GM18508 (cell line): ENCODE data around the gene PLEKHN1.

Experiments used
- ATAC-seq: cut with Tn5 transposase; IDR thresholded peaks from one replicate; pipeline ENCODE4 v1.9.1; 2021; ENCODE audit warnings: moderate number of reproducible peaks; ENCODE audit not compliant: insufficient read depth, unreplicated experiment

Gene PLEKHN1

DNA sequence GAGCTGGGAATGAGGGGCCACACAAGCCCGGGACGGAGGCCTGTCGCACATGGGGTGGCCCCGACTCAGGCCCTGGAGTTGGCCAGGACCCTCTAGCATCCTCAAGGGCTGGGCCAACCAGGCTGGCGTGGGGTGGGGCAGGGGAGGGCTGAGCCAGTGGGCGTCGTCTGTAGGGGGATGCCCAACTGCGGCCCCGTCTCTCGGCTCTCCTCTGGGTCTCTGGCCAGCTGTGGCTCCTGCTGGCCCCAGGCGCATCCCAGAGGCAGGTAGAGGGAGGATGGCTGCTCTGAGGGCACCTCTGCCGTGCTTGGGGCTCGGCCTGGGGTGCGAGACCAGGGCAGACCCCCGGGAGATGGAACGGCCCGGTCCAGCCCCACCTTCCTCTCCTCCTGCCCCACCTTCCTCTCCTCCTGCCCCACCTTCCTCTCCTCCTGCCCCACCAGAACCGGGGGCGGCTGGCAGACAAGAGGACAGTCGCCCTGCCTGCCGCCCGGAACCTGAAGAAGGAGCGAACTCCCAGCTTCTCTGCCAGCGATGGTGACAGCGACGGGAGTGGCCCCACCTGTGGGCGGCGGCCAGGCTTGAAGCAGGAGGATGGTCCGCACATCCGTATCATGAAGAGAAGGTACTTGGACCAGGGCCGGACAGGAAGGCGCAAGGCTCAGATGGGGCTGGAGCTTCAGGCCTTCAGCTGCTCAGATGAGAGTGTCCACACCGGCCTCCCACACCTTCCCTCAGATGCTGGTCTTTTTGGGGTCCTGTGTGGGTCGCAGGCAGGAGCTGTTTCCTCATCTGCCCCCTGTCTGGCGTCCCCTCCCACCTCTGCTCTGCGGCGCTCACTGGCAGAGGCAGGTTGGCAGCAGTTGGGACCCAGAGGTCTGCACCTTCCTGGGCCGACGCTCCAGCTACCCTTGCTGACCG, 36.3 kb upstream of the PLEKHN1 start:
- no peak for ATAC-seq

DNA sequence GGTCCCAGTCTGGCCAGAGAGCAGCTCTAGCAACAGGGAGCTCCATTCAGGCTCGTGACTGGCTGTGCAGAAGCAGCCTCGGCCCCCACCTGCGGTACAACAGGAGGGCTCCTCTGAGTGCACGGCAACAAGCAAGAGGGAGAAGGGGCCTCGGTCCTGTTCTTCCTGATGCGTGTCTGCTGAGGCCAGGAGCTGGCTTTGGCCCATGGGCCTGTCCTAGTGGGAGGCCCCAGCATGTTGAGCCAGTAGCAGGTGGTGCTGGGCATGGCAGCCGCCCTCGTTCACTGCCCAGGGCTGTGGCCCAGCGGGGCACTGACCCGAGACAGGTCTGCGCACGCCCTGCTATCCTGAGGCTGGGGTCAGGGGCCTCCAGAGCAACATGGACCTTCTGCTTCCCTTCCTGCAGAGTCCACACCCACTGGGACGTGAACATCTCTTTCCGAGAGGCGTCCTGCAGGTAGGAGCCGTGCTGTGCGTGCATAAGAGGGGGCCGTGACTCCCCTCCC, 35.6 kb upstream of the PLEKHN1 start:
- ATAC-seq: no peak

DNA sequence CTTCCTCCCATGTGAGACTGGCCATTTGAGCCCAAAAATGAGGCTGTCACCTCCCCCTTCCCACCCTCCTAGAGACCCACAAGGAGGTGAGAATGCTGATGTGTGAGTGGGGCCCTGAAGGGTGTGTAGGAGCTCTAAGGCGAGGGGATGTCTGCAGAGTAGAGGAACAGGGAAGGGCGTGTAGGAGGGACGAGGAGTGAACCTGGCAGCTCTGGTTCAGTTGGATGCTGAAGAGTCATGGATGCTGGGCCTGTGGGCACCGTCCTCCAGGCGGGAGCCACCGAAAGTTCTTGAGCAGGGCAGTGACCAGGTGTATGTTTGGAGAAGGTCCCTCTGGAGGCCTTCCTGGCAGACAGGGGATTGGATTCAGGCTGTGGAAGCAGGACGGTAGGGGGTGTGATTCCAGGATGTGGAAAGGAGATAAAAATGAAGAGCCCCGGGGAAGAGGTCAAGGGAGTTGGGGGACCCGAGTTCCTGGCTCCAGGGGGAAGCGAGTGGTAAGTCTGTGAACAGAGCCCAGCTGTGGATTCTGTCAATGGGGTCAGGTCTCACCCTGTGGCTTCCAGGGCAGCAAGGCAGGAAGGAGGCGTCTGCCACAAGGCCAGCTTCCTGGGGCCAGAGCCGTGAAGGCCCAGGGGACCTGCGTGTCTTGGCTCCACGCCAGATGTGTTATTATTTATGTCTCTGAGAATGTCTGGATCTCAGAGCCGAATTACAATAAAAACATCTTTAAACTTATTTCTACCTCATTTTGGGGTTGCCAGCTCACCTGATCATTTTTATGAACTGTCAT, 34.7 kb upstream of the PLEKHN1 start:
- ATAC-seq: no peak

DNA sequence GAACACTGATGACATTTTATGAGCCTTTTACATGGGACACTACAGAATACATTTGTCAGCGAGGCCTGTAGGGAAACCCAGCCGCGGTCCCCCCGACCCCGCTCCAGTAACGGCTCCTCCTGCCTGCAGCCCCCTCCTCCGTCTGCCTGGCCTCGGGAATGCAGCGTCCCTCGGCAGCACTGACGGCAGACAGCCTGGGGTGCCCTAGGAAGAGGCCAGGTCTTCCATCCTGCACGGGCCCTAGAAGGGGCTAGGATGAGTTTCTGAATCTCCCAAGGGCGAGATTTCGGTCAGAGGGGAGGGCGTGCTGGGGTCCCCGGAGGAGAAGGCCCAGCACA, 34.1 kb upstream of the PLEKHN1 start:
- no peak for ATAC-seq

GRCh38 chr1:932776-933602, 33.3 kb upstream of the PLEKHN1 start:
- no peak for ATAC-seq

DNA sequence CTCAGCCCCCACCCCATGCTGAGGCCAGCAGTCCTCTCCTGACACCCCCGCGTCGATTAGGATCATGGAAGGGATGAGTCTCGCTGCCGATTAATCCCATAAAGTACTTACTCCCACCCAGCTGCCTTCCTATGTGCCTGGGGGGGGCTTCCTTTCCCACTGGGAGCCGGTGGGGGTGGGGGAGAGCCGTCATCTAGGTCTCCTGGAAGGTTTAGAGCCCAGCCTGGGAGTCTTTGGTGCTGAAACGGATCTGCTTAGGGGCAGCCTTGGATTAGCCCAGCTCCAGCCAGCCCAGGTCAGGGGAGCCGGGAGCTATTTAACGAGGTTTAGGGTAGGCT, 32.7 kb upstream of the PLEKHN1 start:
- no peak for ATAC-seq

- no peak for ATAC-seq
Observed at GRCh38 chr1:934991-935750, 31.1 kb upstream of the PLEKHN1 start.

DNA sequence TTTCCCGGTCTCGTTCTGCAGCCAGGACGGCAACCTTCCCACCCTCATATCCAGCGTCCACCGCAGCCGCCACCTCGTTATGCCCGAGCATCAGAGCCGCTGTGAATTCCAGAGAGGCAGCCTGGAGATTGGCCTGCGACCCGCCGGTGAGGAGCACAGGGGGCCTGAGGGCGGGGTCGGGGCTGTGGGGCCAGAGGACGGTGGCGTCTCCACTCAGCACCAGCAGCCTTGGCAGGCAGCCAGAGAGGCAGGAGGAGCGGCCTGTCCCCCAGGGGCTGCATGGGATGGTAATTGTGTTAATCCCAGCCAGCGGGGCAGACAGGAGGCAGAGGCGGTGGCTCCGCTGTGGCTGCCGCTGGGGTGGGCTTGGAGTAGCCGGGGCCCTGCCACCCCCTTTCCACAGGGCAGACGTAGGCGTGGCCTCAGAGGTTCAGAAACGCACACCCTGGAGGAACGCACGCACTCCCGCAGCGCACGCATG, 30.5 kb upstream of the PLEKHN1 start:
- no peak for ATAC-seq

DNA sequence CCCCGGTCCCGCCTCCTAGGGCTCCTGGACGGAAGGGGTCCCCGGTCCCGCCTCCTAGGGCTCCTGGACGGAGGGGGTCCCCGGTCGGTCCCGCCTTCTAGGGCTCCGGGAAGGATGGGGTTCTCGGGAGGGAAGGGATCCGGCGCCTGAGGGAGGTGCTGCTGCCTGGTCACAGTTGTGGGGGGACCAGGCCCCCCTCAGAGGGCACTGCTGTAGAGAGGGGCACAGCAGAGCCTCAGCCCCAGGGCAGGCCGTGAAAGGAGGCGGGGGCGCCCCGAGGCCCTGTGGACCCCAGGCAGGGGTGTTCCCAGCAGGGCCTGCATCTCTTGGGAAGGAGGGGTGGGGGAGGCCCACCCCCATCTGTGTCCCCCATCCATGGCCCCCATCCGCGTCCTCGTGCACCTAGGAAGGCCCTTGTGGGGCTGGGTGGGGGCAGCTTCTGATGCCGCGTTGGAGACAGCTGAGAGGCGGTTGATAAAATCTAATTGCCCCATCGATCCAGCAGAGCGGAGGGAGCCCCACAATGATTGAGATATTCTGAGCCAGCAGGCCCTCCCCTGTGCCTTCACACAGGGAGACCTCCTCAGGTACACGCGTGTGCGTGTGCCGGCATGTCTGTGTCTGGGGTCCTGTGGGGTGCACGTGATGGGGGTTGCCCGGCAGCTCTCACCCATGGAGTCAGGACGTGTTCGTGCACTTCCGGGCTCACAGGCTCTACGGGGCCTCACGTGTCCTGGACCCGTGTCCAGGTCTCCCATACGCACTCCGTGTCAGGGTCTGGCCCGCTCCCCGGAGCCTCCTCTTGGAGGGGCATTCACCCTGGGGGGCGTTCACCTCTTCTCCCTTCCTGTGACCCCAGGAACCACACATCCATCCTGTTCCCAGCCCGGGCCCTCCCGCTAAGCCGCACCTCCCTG, 29.7 kb upstream of the PLEKHN1 start:
- ATAC-seq: no peak

DNA sequence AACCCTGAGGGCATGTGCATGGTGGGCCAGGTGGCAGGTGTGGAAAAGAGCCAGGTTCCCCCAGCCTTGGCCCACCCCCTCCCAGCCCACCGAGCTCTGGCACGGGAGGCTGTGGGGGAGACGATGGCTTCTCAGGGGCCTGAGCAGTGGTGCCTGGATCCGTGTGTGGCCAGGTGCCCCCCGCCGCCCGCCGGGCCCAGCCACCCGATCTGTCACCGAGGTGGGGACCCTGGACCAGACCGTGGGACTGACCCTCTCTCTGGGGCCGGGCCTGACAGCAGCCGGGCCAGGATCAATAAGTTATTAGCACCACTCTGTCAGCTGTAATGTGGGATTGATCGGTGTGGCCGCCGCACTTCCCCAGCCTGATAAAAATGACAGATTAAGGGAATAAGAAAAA, 28.8 kb upstream of the PLEKHN1 start:
- ATAC-seq: no peak

DNA sequence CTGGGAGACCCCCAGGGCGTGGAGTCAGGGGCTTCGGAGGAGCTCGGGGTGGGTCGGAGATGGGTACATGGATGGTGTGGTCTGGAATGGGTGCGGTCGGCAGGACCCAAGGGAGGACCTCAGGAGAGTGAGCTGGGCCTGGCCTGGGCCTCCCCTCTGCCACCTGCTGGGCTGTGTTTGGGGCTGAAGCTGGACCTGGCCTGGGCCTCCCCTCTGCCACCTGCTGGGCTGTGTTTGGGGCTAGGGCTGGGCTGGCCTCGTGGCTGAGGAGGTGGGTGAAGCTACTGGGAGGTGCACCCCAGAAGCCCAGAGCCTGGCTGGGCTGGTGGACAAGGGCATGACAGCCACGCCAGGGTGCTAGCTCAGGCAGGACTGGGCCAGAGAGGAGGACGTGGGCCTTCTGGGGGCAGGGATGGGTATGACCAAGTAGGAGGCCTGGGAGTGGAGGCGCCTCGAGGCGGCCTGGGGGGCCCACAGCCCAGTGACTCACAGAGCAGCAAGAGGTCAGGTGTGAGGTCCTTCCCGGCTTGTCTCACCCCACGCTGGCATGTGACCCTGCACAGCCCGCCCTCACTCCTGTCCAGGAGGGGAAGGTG, 28.1 kb upstream of the PLEKHN1 start:
- no peak for ATAC-seq

DNA sequence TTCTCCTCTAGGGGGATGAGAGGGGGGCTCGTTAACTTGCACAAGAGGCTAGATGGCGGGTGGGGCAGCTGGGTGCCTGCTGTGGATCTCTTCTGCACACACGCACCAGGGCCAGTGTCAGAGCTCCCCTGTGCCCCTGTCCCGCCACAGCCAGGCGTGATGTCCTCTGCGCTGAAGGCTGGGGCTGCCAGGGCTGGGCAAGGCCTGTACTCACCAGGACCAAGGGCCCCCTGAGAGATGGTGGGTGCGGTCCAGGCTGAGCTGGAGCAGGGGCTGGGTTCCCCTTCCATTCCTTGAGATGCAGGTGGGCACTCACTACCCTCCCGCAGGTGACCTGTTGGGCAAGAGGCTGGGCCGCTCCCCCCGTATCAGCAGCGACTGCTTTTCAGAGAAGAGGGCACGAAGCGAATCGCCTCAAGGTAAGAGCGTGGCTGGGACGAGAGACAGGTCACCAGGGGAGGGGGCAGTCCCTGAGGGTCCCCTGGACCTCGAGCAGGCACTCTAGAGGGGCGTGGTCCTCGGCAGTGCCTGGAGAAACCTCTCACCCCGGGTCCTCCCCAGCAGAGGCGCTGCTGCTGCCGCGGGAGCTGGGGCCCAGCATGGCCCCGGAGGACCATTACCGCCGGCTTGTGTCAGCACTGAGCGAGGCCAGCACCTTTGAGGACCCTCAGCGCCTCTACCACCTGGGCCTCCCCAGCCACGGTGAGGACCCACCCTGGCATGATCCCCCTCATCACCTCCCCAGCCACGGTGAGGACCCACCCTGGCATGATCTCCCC, 27.4 kb upstream of the PLEKHN1 start:
- ATAC-seq: no peak

DNA sequence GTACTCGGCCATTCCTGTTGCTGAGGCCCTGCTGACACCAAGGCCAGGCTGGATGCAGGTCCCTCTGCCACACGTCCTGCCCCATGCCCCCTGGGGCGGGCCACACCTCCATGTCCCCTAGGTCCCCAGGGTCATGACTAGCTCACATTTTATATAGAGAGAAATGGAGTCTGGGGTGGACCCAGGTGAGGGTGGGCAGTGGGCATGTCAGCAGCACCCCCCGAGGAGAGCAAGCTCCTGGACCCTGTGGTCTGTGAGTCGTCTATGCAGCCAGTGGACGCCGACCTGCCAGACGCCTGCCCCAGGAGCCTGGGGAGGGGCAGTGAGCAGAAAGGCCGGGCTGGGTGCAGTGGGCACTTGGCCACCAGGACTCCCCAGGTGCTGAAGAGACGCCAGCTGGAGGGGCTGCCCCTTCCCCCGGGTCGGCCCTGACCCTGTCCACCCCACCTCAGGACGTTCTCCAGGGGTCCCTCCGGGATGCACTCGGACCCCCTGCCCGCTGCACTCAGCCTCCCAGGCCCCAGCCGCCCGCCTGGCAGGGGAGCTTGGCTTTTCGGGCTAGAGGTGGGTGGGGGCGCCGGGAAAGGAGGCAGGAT, 26.7 kb upstream of the PLEKHN1 start:
- ATAC-seq: no peak

- ATAC-seq: no peak
Observed at GRCh38 chr1:940107-941014, 25.9 kb upstream of the PLEKHN1 start.

- ATAC-seq: no peak
Observed at GRCh38 chr1:941015-941587, 25.2 kb upstream of the PLEKHN1 start.
